Thyroid gland (tissue), 4 donors: ENCODE measurements around the gene FOXR1.

Experiments
- POLR2A ChIP-seq, 2 donors: fragments of 450-650 bp; IDR thresholded peaks; one replicate each; pipeline ENCODE4 v1.6.1; 2017; ENCODE audit warnings: antibody characterized with exemption in 2 of 2, mild to moderate bottlenecking in 2 of 2, moderate library complexity in 1 of 2
- TF ChIP-seq, protein P1 (sequence below), 6 experiments: fragments of 200-600 bp in 3 of 6; fragments of 450-650 bp in 3 of 6; sonication (generic) in 3 of 6; IDR thresholded peaks; one replicate each; pipeline ENCODE4 v1.5.1; 2016 to 2019; ENCODE audit warnings: antibody characterized with exemption in 6 of 6, mild to moderate bottlenecking in 2 of 6, inconsistent platforms in 1 of 6, moderate library complexity in 1 of 6

DNA sequence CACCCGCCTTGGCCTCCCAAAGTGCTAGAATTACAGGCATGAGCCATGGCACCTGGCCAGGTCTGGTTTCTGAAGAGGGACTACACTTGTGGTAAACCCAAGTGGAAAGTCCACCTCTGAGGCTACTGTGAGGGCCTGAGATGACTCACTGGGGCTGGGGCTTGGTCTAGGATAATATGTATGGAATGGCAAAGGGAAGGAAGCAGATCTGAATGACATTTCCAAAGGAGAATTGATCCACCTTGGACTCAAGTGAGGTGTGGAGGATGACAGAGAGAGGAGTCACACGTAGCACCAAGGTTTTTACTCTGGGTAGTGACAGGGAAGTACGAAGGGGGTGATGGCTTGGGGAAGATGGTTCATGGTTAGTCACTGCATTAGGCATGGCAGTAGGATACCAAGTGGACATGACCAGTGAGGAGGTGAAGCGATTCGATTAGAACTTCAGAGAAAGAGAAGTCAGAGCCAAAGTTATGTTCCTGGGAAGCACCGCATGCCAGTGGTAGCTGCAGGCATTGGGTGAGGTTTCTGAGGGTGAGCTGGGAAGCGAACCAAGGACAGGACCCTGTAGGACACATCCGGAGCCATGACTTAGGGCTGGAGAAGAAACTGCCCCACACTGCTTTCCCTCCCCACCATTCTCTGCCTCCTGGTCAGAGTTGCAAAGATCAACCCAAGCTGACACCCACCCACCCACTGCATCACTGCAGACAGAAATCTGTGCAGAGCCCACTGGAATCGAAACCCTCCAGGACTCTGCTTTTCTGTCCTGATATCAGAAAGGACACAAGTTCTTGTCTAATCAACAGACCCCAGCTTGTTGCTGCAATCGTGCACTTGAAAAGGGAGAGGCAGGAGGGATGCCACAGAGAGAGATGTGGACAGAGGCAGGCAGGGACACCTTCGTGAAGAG is 32.8 kb upstream of the FOXR1 start:
- TF ChIP-seq, protein P1, sequence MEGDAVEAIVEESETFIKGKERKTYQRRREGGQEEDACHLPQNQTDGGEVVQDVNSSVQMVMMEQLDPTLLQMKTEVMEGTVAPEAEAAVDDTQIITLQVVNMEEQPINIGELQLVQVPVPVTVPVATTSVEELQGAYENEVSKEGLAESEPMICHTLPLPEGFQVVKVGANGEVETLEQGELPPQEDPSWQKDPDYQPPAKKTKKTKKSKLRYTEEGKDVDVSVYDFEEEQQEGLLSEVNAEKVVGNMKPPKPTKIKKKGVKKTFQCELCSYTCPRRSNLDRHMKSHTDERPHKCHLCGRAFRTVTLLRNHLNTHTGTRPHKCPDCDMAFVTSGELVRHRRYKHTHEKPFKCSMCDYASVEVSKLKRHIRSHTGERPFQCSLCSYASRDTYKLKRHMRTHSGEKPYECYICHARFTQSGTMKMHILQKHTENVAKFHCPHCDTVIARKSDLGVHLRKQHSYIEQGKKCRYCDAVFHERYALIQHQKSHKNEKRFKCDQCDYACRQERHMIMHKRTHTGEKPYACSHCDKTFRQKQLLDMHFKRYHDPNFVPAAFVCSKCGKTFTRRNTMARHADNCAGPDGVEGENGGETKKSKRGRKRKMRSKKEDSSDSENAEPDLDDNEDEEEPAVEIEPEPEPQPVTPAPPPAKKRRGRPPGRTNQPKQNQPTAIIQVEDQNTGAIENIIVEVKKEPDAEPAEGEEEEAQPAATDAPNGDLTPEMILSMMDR (IDR thresholded peaks at IDR 0.05) = no peak
- no peak for TF ChIP-seq POLR2A (IDR thresholded peaks at IDR 0.05)
